GM18519 (cell line): ENCODE data around the gene DOCK1.
"Not testable (repeated sequence)": the region's sequence is repeated elsewhere in the genome, so short reads cannot be mapped to it uniquely, and the experiment has no call there.

Experiments
- ATAC-seq: cut with Tn5 transposase; IDR thresholded peaks from one replicate; pipeline ENCODE4 v1.9.1; 2021; ENCODE audit warnings: mild to moderate bottlenecking, moderate library complexity; ENCODE audit not compliant: unreplicated experiment, low FRiP score

Gene DOCK1

DNA sequence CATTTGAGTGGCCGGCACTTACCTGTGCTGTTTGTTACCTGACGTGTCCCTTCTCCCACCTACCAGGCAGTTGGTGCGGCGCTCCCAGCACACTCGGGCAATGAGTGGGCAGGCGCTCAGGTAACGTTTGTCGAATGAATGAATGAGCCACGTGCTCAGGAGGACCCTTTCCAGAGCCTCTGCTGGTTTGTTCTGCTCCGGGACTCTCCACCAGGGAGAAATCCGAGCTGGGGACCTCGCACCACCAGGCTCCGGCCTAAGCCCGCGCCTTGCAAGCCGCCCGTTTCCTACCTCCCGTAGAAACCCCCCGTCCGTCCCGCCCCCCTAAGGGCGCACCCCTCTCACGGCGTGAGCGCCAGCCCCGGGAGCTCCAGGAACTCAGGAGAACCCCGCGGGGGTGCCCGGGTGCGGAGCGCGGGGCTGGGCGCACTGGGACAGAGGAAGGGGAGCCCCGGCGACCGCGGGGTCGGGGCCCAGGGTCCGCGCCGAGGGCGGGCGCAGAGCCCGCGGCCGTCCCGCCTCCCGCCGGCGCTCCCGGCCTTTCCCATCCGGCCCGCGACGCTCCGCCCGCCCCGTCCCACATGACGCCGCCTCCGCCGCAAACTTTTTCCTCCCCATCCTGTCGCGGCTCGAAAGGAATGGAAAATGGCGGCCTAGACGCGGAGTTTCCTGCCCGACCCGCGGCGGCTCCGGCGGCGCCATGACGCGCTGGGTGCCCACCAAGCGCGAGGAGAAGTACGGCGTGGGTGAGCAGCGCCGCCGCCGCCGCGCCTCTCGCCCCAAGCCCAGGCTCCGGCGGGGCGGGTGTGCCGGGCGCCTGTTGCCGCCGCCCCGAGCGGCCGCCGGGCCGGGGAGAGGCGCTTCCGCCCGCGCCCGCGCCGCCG, at the start of gene DOCK1:
Gene DOCK1 (plus strand): TSS at position 611 of the 884 bp plus-strand sequence. CDS start 90 bp downstream, at position 701.
- no peak for ATAC-seq

DNA sequence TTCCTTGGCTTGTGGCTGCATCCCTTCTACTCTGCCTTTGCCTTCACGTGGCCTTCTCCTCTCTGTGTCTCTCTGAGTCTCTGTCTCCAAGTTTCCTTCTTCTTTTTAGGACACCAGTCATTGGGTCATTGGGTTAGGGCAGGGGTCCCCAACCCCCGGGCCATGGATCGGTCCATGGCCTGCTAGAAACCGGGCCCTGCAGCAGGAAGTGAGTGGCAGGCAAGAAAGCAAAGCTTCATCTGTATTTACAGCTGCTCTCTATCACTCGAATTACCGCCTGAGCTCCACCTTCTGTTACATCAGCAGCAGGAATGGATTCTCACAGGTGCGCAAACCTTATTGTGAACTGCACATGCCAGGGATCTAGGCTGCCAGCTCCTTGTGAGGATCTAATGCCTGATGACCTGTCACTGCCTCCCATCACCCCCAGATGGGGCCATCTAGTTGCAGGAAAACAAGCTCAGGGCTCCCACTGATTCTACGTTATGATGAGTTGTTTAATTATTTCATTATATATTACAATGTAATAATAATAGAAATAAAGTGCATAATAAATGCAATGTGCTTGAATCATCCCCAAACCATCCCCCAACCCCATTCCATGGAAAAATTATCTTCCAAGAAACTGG, 47.9 kb upstream of the DOCK1 start:
- ATAC-seq, result no peak

DNA sequence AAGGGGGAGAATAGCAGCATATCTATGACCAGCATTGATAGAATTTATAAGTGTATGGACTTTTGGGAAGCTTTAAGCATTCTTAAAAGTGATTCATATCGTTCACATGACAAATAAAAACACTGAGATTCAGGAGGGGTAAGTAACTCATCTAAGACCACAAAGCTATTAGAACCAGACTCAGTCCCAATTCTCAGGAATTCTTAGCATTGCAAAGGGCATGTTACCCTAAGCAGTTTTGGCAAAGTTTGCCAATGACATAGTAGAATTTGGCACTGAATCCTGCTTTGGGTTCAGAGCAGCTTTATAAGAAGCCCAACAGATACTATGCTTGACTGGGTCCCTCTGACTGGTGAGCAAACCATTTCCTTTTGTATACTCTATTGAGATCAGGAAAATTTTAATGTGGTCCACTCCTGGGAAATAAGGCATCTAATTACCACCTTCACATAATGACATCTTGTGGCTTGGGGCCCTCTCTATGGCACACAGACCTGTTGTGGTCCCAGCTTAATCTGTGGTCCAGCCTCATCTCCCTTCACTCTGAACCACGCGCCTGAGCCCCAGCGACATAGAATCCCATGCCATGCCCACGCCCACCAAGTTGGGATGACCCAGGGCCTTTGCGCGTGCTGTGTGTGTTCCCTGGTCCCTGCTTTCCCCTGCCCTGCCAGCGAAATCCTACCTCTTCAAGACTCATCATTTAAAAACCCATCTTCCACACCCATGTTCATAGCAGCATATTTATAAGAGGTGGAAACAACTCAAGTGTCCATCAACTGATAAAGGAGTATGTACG, 37.5 kb upstream of the DOCK1 start:
- no peak for ATAC-seq

DNA sequence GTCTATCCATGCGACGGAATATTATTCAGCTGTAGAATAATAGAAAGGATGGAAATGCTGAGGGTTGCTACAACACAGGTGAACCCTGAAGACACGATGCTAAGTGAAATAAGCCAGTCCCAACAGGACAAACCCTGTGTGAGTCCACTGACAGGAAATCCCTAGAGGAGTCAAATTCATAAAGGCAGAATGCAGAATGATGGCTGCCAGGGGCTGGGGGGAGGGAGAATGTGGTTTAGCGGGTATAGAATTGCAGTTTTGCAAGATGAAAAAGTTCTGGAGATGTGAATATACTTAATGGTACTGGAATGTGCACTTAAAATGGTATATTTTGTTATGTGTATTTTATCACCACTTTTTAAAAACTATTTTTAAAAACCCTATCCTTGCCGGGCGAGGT, 36.9 kb upstream of the DOCK1 start:
- no peak for ATAC-seq

DNA sequence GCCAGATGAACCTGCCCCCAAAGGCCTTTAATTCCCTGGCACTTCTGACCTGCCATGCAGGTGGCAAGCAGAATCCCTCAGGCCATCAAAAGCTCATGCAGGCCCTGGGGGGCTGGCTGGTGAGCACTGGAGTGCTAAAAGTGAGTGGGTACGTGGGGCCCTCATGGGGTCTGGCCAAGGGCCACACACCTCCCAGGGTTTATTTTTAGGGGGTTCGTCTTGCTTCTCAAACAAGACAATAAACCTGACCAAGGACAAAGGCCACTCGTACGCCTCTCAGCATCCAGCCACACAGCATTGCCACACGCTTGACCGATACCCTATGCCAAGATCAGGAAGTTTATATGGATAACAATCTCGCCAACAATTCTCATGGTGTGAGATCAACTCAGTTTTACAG, 33.1 kb upstream of the DOCK1 start:
- no peak for ATAC-seq

DNA sequence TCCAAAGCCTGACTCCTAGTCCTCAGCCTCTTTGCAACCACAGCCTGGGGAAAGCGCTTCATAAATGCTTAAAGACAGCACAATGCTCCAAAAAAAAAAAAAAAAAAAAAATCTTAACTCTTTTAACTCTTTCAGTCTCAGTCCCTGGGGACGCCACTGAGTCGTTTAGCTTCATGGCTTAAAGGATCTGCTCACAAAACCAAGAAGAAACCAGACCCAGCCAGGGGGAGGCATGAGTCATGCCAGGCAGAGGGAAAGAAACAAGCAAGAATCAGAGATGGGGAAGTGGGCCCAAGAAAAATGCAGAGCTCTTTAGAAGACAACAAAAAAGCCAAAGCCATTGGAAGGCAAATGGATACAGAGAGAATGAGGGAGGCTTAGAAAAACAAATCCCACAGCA, 32.5 kb upstream of the DOCK1 start:
- no peak for ATAC-seq

DNA sequence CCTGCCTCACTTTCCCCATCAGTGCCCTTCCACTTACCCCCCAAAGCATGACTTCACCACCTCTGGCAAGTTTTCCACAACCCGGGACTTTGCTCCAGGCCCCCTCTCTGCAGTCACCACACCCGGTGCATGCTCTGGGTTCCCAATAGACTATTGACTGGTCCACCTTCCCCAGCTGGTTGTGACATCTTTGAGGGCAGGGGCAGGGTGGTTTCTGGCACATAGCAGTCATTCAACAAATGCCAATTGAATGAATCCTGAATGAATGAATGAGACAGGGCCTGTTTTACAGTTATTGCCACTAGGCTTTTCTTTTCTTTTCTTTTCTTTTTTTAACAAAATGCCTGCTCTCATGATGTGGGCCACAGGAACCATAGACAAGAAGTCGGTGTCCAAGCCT, 28.8 kb upstream of the DOCK1 start:
- no peak for ATAC-seq

DNA sequence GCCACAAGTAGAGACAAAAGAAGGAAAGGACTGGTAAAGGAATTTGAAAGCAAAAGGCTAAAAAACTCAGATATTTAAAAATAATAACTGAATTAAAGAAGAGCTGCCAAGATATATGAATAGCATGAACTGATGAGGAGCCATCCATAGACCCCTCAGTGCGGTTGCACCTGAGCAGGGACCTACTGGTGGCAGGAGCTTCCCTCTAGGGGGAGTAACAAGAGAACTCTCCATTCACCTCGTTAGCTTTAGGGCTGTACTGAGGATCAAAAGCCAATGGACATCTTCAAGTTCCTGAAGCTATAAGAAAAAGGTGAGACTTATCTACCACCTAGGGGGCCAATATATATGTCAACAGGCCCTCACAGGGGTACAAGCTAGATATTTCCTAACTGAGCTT, 27.8 kb upstream of the DOCK1 start:
- ATAC-seq, result no peak

DNA sequence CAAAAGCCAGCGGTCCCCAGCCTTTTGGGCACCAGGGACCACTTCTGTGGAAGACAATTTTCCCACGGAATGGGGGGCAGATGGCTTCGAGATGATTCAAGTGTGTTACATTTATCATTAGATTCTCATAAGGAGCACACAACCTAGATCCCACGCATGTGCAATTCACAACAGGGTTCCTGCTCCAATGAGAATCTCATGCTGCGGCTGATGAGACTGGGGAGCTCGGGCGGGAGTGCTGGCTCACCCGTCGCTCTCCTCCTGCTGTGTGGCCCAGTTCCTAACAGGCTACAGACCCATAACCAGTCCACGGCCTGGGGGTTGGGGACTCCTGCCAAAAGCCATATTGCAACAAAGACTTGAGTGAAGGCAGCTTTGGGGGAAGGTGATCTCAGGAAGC, 26.6 kb upstream of the DOCK1 start:
- no peak for ATAC-seq

DNA sequence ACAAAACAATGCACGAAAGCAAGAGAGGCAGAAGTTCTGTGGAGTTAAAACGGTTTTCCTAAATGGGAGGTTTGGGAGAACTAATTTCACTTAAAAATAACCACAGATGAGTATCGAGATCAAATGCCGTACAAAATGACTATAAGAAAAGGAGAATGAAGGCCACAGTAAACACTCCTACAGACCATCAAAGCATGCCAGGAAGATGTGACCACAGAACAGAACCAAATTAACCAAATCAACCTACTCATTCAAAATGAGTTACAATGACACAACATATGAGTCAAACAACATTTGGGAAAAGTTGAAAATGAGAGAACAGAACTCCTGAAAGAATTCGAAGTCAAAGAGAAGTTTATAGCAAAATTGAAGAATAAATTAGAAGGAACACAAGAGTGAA, 24.3 kb upstream of the DOCK1 start:
- ATAC-seq, result no peak

DNA sequence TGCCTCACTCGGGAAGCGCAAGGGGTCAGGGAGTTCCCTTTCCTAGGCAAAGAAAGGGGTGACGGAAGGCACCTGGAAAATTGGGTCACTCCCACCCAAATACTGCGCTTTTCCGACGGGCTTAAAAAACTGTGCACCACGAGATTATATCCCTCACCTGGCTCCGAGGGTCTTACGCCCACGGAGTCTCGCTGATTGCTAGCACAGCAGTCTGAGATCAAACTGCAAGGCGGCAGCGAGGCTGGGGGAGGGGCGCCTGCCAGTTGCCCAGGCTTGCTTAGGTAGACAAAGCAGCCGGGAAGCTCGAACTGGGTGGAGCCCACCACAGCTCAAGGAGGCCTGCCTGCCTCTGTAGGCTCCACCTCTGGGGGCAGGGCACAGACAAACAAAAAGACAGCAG, 23.2 kb upstream of the DOCK1 start:
- not testable (repeated sequence) for ATAC-seq

DNA sequence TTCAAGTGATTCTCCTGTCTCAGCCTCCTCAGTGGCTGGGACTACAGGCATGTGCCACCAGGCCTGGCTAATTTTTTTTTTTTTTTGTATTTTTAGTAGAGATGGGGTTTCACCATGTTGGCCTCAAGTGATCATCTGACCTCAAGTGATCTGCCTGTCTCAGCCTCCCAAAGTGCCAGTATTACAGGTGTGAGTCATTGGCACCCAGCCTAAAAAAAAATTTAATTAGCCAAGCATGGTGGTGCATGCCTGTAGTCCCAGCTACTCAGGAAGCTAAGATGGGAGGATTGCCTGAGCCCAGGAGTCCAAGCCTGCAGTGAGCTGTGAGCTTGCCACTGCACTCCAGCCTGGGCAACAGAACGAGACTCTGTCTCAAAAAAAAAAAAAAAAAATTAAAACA, 16.8 kb upstream of the DOCK1 start:
- ATAC-seq, result not testable (repeated sequence)

DNA sequence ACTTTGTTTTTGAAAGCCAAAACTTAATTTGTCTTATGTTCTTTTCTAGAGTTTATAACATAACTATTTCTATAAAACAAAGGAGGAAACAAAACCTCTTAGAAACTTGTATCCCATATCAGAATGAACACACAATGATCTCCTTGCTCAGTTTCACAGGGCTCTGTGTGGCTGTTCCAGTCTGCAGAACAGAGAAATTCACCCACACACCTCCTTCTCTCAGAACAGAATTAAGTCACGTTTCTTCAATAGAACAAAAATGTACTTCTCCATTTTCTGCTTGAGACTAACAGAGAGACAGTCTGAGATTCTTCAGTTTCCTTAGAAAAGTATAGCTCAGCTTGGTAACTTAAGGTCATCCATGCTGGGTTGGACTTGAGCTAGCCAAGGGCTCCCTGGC, 15.8 kb upstream of the DOCK1 start:
- ATAC-seq, result no peak

DNA sequence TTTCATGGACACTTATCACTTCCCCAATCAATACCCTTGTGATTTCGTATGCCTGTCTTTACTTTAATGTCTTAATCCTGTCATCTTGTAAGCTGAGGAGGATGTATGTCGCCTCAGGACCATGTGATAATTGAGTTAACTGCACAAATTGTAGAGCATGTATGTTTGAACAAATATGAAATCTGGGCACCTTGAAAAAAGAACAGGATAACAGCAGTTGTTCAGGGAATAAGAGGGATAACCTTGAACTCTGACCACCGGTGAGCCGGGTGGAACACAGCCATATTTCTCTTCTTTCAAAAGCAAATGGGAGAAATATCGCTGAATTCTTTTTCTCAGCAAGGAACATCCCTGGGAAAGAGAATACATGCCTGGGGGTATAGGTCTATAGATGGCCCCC, 14.4 kb upstream of the DOCK1 start:
- ATAC-seq, result not testable (repeated sequence)

DNA sequence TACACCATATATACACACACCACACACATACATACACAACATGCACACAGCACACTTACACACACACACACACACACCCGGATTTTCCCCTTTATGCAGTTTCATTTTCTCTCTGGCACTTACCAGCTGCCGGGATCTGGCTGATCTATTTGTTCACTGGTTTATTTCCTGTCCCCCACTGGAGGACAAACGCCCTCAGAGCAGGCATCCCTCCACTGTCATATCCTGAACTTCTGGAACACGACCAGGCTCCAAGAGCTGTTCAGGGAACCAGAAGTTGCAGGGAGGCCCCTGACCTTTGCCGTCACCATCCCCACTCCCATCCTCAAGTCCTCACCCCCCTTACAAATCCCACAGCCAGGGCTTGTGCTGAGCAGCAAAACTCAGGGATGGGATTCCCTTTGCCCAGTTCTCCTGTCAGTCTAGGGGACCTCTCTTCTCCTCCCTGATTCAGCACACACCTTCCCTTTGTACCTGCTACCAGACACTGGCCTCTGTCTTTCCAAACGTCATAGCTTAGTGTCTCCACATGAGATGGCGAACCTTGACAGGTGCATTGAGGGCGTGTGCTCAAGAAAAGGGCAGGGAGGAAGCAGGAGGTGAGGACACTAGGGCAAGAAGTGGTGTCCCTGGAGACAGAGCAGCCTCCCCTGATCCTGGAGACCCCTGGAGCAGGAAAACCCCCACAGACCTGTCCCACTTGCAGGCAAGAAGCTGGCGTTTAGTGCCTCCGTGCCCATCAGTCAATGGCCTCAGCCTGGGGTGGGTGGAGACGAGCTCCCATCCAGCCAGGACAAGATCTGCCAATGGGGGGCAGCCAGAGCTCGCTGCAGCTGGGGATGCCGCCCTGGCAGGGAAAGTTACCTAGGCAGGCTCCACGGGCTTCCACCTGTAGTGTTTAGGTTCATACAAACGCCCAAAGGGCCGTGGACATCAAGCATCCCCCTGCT, 12.7 kb upstream of the DOCK1 start:
- ATAC-seq, result no peak

DNA sequence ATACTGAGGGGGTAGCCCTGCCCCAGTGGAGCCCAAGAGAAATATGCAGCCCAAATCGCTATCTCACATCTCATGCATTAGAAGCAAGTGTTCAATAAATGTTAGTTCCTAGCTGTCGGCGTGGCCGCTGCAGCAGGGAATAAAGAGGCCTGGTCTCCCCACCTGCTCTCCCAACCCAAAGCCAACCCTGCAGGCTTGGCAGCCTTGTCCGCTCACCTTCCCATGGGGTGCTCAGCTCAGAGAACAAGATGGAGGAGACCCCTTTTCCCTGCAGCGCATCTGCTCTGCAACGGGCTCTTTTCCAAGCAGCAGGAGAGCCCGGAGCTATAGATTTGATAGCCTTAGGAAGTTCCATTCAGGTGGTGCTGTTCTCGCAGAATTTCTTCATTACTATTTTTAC, 12.0 kb upstream of the DOCK1 start:
- no peak for ATAC-seq

DNA sequence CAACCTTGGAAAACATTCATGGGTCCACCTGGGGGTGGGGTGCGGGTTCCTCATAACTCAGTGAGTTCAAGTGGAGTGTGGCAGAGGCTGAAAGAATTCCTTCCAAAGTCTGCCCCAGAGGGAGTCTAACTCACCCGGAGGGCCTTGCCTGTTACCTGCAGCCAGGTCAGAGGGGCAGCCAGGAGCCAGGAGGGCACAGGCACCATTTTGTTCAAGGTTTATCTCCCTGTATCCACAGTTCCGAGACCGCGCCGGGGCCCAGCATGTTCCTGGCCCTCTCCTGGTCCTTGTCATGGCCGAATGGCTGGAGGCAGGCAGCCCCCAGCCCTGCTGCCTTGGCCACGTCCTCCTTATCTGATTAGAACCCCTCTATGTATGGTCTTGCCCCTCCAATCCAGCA, 11.4 kb upstream of the DOCK1 start:
- no peak for ATAC-seq

DNA sequence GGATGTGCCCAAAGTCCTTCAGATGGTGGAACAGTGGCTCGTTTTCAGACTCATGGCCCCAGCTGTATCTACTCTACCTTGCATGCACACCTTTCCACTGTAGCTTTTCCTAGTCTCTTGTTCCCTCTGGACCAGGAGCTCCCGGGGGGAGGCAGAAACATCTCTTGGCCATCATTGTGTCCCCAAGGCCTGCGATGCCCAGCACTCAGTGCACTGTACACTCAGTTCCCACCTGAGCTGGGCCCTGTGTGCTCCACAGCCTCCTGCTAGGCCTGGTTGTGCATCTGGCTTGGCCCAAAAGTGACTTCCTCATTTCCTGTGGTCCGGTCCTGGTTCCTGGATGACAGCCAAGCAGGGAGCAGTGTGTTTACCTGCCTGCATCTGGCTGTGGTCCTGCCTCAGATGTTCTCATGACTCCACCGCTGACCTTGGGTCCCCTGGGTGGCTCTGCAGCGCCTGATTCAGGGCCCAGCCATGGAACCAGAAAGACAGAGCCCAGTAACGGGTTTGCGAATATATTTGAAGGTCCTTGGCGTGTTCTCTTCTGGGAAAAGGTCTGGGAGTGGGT, 9.9 kb upstream of the DOCK1 start:
- no peak for ATAC-seq

DNA sequence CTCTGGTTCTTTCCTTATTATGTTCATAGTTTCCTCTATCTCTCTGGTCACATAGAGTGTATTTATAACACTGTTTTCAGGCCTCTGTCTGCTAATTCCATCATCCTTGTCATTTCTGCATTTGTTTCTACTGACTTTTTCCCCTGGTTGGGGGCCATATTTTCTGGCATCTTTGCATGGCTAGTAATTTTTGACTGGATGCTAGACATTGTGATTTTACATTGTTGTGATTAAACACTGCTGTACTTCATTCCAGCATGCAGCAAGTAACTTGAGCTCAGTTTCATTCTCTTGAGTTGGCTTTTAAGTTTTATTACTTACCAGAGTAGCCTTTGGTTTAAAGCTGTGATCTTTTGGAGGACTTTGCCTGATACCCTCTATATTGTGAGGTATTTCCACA, 6.8 kb upstream of the DOCK1 start:
- ATAC-seq, result no peak

DNA sequence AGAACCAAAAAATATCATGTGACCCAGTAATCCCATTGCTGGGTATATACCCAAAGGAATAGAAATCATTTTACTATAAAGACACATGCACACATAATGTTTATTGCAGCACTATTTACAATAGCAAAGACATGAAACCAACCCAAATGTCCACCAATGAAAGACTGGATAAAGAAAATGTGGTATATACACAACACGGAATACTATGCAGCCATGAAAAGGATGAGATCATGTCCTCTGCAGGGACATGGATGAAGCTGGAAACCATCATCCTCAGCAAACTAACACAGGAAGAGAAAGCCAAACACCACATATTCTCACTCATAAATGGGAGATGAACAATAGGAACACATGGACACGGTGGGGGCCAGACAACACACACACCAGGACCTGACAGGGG, 5.7 kb upstream of the DOCK1 start:
- ATAC-seq, result not testable (repeated sequence)
